Karpas-422 (cell line): Measurements from ENCODE around the gene CAPZB. TPM values are rescaled to one million over a fixed set of nuclear protein-coding genes. Genes with fewer than 3 reads are reported as not detected.
A peak's percentile ranks its signal among the peaks of the same experiment; 100 is the strongest.

Experiments
- DNase-seq: peaks from one replicate; pipeline ENCODE4 v3.0.0-alpha.2; 2015
- H2AFZ ChIP-seq: fragments of 200-600 bp; sonication (generic); 2 replicates; pipeline ENCODE4 v1.6.1; 2014; ENCODE audit warnings: antibody characterized with exemption, low read length, mixed read lengths
- H3K27ac ChIP-seq: fragments of 200-600 bp; sonication (generic); 2 replicates; pipeline ENCODE4 v1.5.1; 2014; ENCODE audit warnings: mild to moderate bottlenecking, low read length, moderate library complexity
- H3K27me3 ChIP-seq: fragments of 200-600 bp; sonication (generic); 2 replicates; pipeline ENCODE4 v1.6.1; 2014; ENCODE audit warnings: low read length, mixed read lengths
- H3K36me3 ChIP-seq: fragments of 200-600 bp; sonication (generic); 2 replicates; pipeline ENCODE4 v1.6.1; 2014; ENCODE audit warnings: low read length, mixed read lengths; ENCODE audit not compliant: insufficient read depth
- H3K4me1 ChIP-seq: fragments of 200-600 bp; sonication (generic); 2 replicates; pipeline ENCODE4 v1.6.1; 2014; ENCODE audit warnings: mild to moderate bottlenecking, low read length, mixed read lengths
- H3K4me2 ChIP-seq: fragments of 200-600 bp; sonication (generic); 2 replicates; pipeline ENCODE4 v1.6.1; 2014; ENCODE audit warnings: low read length, low read depth, mild to moderate bottlenecking; ENCODE audit not compliant: poor library complexity, severe bottlenecking
- H3K4me3 ChIP-seq: fragments of 200-600 bp; sonication (generic); 2 replicates; pipeline ENCODE4 v1.5.1; 2014; ENCODE audit warnings: mild to moderate bottlenecking, antibody characterized with exemption, low read length, mixed read lengths
- H3K79me2 ChIP-seq: fragments of 200-600 bp; sonication (generic); 2 replicates; pipeline ENCODE4 v1.6.1; 2014; ENCODE audit warnings: mild to moderate bottlenecking, low read length, mixed read lengths
- H3K9ac ChIP-seq: fragments of 200-600 bp; sonication (generic); 2 replicates; pipeline ENCODE4 v1.6.0; 2014; ENCODE audit warnings: low read length
- H3K9me2 ChIP-seq: fragments of 200-600 bp; sonication (generic), shearing (Covaris generic); replicated peaks from 2 replicates; pipeline ENCODE4 v1.6.0; 2014; ENCODE audit warnings: mild to moderate bottlenecking, low read length, moderate library complexity; ENCODE audit not compliant: insufficient read depth
- H3K9me3 ChIP-seq: fragments of 300-700, 200-600 bp; sonication (generic); 2 replicates; pipeline ENCODE4 v1.6.1; 2014; ENCODE audit warnings: low read length, mixed read lengths
- H4K20me1 ChIP-seq: fragments of 200-600 bp; sonication (generic); 2 replicates; pipeline ENCODE4 v1.6.1; 2014; ENCODE audit warnings: mild to moderate bottlenecking, antibody characterized with exemption, low read length, low read depth; ENCODE audit not compliant: insufficient read depth
- total RNA-seq: library from RNA; depleted of rRNA; stranded (reverse); fragments of >200 nt; shearing (Covaris generic); gene quantifications from 2 replicates; pipeline ENCODE4 v1.2.3, GENCODE V29; 2014; ENCODE audit warnings: low replicate concordance

The CAPZB gene
- total RNA-seq, 1 experiment from 2014 or later, result 55.5 TPM

GRCh38 chr1:19495000-19495656, 9.8 kb upstream of the CAPZB start:
- H3K36me3 ChIP-seq, result no peaks in the 10 kb centered on the region
- H3K4me2 ChIP-seq, result no peak overlapping the region
- H4K20me1 ChIP-seq, result no peaks in the 10 kb centered on the region
- no peaks in the 10 kb centered on the region for H3K79me2 ChIP-seq
- H3K9ac ChIP-seq, result no peak overlapping the region
- no peak overlapping the region for H3K4me3 ChIP-seq
- no peaks in the 10 kb centered on the region for H3K27me3 ChIP-seq
- H3K9me2 ChIP-seq, result no peaks in the 10 kb centered on the region
- no peak overlapping the region for H2AFZ ChIP-seq
- no peak for DNase-seq
- H3K9me3 ChIP-seq, result no peaks in the 10 kb centered on the region
- H3K4me1 ChIP-seq, result no peaks in the 10 kb centered on the region
- H3K27ac ChIP-seq, result no peak overlapping the region

- H4K20me1 ChIP-seq, result no peaks in the 10 kb centered on the region
- no peak overlapping the region for H3K27ac ChIP-seq
Measured at GRCh38 chr1:19493547-19493946, 8.2 kb upstream of the CAPZB start.

GRCh38 chr1:19489996-19490395, 4.7 kb upstream of the CAPZB start:
- Histone ChIP-seq H3K27me3 (no peaks in the 10 kb centered on the region), H3K4me1 (peaks cover 10% of the 10 kb centered on the region), H3K4me2 (no peak overlapping the region), H3K27ac (no peak overlapping the region), H4K20me1 (peaks cover under 1% of the 10 kb centered on the region; the same call in 1 of the 2 replicates), H3K36me3 (no peaks in the 10 kb centered on the region), H2AFZ (no peak overlapping the region), H3K9ac (no peak overlapping the region), H3K9me3 (no peaks in the 10 kb centered on the region), H3K4me3 (no peak overlapping the region), H3K79me2 (peaks cover 14% of the 10 kb centered on the region), H3K9me2 (no peaks in the 10 kb centered on the region)
- DNase-seq, result no peak

More at GRCh38 chr1:19493547-19493946, 8.2 kb upstream of the CAPZB start:
- H3K36me3 ChIP-seq, result no peaks in the 10 kb centered on the region
- H3K4me2 ChIP-seq, result no peak overlapping the region
- no peaks in the 10 kb centered on the region for H3K4me1 ChIP-seq
- no peak overlapping the region for H2AFZ ChIP-seq
- H3K27me3 ChIP-seq, result no peaks in the 10 kb centered on the region
- H3K9me2 ChIP-seq, result no peaks in the 10 kb centered on the region
- DNase-seq, result no peak
- no peaks in the 10 kb centered on the region for H3K9me3 ChIP-seq
- H3K4me3 ChIP-seq, result no peak overlapping the region
- no peaks in the 10 kb centered on the region for H3K79me2 ChIP-seq
- H3K9ac ChIP-seq, result no peak overlapping the region

DNA sequence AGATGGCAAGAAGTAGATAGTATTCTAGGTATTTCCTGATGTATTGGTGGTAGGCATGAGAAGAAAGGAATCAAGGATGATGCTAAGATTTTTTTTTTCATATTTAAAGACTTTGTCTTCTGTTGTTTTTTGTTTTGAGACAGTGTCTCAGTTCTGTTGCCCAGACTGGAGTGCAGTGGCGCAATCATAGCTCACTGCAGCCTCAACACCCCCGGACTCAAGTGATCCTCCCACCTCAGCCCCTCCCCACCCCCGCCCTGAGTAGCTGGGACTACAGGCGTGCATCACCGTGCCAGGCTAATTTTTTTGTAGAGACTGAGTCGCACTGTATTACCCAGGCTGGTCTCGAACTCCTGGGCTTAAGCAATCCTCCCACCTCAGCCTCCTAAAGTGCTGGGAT, 2.8 kb upstream of the CAPZB start:
- H3K9me3 ChIP-seq, result no peaks in the 10 kb centered on the region
- no peaks in the 10 kb centered on the region for H3K9me2 ChIP-seq
- H3K27ac ChIP-seq, result no peak overlapping the region
- no peak overlapping the region for H3K9ac ChIP-seq
- H4K20me1 ChIP-seq, result peaks cover 19% of the 10 kb centered on the region; the same call in 1 of the 2 replicates
- peaks cover 22% of the 10 kb centered on the region for H3K4me1 ChIP-seq
- H2AFZ ChIP-seq, result no peak overlapping the region
- no peaks in the 10 kb centered on the region for H3K36me3 ChIP-seq
- no peak for DNase-seq
- H3K4me2 ChIP-seq, result no peak overlapping the region
- H3K27me3 ChIP-seq, result no peaks in the 10 kb centered on the region
- H3K4me3 ChIP-seq, result no peak overlapping the region
- peaks cover 32% of the 10 kb centered on the region for H3K79me2 ChIP-seq

DNA sequence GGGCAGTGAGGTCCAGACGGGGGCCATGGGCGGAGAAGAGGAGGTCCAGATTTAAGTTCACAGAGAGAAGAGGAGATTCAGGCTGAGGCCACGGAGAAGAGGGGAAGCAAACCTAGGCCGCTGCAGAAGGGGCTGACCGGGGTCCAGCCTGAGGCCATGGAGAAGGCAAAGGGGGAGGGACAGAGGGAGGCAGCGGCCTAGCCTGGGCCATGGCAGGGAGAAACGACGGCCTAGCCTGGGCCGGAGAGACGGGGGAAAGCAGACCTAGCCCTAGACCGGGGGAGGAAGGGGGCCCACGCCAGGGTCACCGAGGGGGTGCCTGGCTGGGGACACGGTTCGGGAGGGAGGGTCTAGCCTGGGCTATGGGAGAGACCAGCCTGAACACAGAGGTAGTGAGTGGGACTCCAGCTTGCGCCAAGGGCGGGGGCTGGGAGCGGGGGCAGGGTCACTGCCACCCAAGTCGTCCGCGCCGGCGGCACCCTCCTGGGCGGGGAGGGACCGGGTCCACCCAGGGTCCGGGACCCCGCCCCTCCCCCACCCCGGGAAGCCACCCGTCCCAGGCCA, 459 bp downstream of the CAPZB start:
- H3K27me3 ChIP-seq, result no peaks in the 10 kb centered on the region
- peaks cover 51% of the 10 kb centered on the region for H4K20me1 ChIP-seq
- peaks cover 7% of the 10 kb centered on the region; the same call in 1 of the 2 replicates for H3K36me3 ChIP-seq
- DNase-seq, result peak; percentile 58
- H3K9me3 ChIP-seq, result no peaks in the 10 kb centered on the region
- no peaks in the 10 kb centered on the region for H3K9me2 ChIP-seq
- H3K4me2 ChIP-seq, result peak overlapping the region; percentile 97
- peak overlapping the region; percentile 99 for H3K4me3 ChIP-seq
- peaks cover 65% of the 10 kb centered on the region for H3K79me2 ChIP-seq
- H2AFZ ChIP-seq, result no peak overlapping the region
- peak overlapping the region; percentile 96 for H3K9ac ChIP-seq
- H3K27ac ChIP-seq, result peak overlapping the region; percentile 70
- peaks cover 40% of the 10 kb centered on the region for H3K4me1 ChIP-seq

- H3K27ac ChIP-seq, result peak overlapping the region; percentile 70
- no peaks in the 10 kb centered on the region for H3K9me3 ChIP-seq
- H3K4me2 ChIP-seq, result peak overlapping the region; percentile 97
- peaks cover 56% of the 10 kb centered on the region for H4K20me1 ChIP-seq
- H3K9me2 ChIP-seq, result no peaks in the 10 kb centered on the region
- H3K4me1 ChIP-seq, result peaks cover 40% of the 10 kb centered on the region
- no peaks in the 10 kb centered on the region for H3K27me3 ChIP-seq
- peaks cover 7% of the 10 kb centered on the region; the same call in 1 of the 2 replicates for H3K36me3 ChIP-seq
- H3K9ac ChIP-seq, result peak overlapping the region; percentile 96
- H3K4me3 ChIP-seq, result peak overlapping the region; percentile 99
- DNase-seq, result peak; percentile 60
- H2AFZ ChIP-seq, result no peak overlapping the region
- H3K79me2 ChIP-seq, result peaks cover 70% of the 10 kb centered on the region
Measured at GRCh38 chr1:19484338-19484797, 971 bp downstream of the CAPZB start.

DNA sequence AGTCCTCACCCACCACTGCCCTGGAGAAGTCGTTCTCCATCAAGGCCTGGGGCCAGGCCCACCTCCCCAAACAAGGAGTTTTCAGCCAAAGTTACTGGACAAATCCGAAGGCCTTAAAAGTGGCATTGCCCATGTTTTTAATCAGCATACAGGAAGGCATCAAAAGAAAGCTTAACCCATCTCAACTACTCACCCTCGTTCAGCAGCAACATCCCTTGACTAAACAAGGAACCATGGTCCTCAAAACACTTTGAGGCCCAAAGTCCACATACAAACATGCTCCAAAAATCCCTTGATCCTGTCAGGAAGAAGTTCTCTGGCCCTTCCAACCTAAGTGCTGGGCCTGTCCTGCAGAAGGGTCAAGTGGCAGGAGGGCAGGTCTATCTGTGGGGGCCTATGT, 1.6 kb downstream of the CAPZB start:
- Histone ChIP-seq H3K27me3 (no peaks in the 10 kb centered on the region), H3K79me2 (peaks cover 77% of the 10 kb centered on the region), H3K9me3 (no peaks in the 10 kb centered on the region), H3K4me2 (peak overlapping the region; percentile 97), H3K4me3 (peak overlapping the region; percentile 99), H3K36me3 (peaks cover 7% of the 10 kb centered on the region; the same call in 1 of the 2 replicates), H3K9me2 (no peaks in the 10 kb centered on the region), H3K9ac (peak overlapping the region; percentile 96), H2AFZ (no peak overlapping the region), H4K20me1 (peaks cover 61% of the 10 kb centered on the region), H3K4me1 (peaks cover 40% of the 10 kb centered on the region), H3K27ac (no peak overlapping the region)
- no peak for DNase-seq

DNA sequence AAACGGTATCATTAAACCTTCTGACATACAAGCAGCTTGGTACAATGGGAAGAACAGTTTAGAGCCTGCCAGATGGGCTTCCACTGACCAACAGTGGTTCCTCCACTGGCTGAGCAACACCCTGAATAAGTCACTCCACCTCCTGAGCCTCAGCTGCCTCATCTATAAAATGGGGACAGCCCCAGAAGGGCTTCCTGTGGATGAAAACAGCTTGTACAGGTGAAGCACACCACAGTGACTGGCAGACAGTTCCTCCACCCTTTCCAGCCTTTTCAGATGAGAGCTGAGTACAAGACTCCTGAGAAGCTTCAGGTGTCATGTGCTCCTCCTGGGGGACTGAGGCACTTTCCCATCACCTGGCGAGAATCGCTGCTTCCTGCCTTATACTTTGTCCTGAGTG, 2.1 kb downstream of the CAPZB start:
- Histone ChIP-seq H3K79me2 (peaks cover 81% of the 10 kb centered on the region), H3K9ac (peak overlapping the region; percentile 96), H4K20me1 (peaks cover 66% of the 10 kb centered on the region), H3K4me2 (peak overlapping the region; percentile 97), H3K9me3 (no peaks in the 10 kb centered on the region), H2AFZ (no peak overlapping the region), H3K4me3 (peak overlapping the region; percentile 99), H3K9me2 (no peaks in the 10 kb centered on the region), H3K27ac (no peak overlapping the region), H3K36me3 (peaks cover 7% of the 10 kb centered on the region; the same call in 1 of the 2 replicates), H3K27me3 (no peaks in the 10 kb centered on the region), H3K4me1 (peaks cover 41% of the 10 kb centered on the region)
- no peak for DNase-seq
